Measurements from ENCODE around the gene LDB2. TPM values are rescaled to one million over a fixed set of nuclear protein-coding genes. Genes with fewer than 3 reads are reported as not detected.

Gene LDB2
- total and polyA plus RNA-seq, 4 donors = 11.0 to 128 (median 55.7) TPM

- Histone ChIP-seq H3K9me3 (ENCODE audit: control insufficient read depth, low read length) (no peaks in the 10 kb centered on the region), H3K4me3 (ENCODE audit: low read length in 2 of 2) (no peak overlapping the region), H3K27me3 (ENCODE audit: control insufficient read depth in 1 of 2, insufficient read depth in 2 of 2, low read length in 1 of 2) (no peaks in the 10 kb centered on the region), H3K36me3 (ENCODE audit: control insufficient read depth in 1 of 2, insufficient read depth in 2 of 2, low read length in 1 of 2) (no peaks in the 10 kb centered on the region), H3K4me1 (ENCODE audit: control insufficient read depth in 1 of 2, insufficient read depth in 2 of 2, low read length in 2 of 2) (no peaks in the 10 kb centered on the region), H3K27ac (ENCODE audit: low read depth in 1 of 2, low read length in 2 of 2) (no peak overlapping the region)
- intact Hi-C loops (cut with DNase I) = no loop called here
- ATAC-seq (ENCODE audit: low FRiP score) (no peak), DNase-seq (no peak)
- WGBS, 2 donors = 47 to 49% methylated on average over 6 of the region's 6 CpGs
Measured at GRCh38 chr4:16617011-16617410, 281.4 kb downstream of the LDB2 start.

DNA sequence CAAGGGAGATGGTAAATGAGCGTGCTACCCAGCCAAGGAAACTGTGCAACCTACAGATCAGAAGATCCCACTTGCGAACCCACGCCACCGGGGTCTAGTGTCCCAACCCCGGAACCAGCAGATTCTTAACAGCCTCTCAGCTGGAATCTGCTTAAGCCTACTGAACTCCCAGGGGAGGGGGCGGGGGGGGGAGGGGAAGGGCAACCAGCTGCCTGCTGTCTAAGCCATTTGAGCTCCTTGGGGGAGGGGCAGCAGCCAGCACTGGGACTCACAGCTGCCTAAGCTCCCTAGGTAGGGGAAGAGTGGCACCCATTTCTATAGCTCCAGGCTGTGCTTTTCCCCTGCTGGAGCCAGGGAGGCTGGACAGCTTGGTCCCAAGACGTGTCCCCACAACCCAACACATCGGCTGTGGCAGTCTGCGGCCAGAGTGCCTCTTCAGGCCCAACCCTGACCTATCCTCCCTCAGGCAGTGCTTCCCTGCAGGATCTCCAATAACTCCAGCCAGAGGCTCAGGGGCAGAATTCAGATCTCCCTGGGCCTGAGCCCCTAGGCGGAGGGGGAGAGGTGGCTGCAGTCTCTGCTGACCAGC is 289.2 kb downstream of the LDB2 start:
- Histone ChIP-seq H3K36me3 (ENCODE audit: control insufficient read depth in 1 of 2, insufficient read depth in 2 of 2, low read length in 1 of 2) (no peaks in the 10 kb centered on the region), H3K9me3 (ENCODE audit: control insufficient read depth, low read length) (no peaks in the 10 kb centered on the region), H3K27me3 (ENCODE audit: control insufficient read depth in 1 of 2, insufficient read depth in 2 of 2, low read length in 1 of 2) (no peaks in the 10 kb centered on the region), H3K4me1 (ENCODE audit: control insufficient read depth in 1 of 2, insufficient read depth in 2 of 2, low read length in 2 of 2) (no peaks in the 10 kb centered on the region), H3K27ac (ENCODE audit: low read depth in 1 of 2, low read length in 2 of 2) (no peak overlapping the region), H3K4me3 (ENCODE audit: low read length in 2 of 2) (no peak overlapping the region)
- 89 to 91% methylated on average over 9 to 10 of the region's 10 CpGs for WGBS, 2 donors
- DNase-seq (no peak), ATAC-seq (ENCODE audit: low FRiP score) (no peak)
- intact Hi-C loops (cut with DNase I) = no loop called here

GRCh38 chr4:16608611-16609125 is 289.8 kb downstream of the LDB2 start:
- no peaks in the 10 kb centered on the region for H3K4me1 ChIP-seq (ENCODE audit: control insufficient read depth in 1 of 2, insufficient read depth in 2 of 2, low read length in 2 of 2)
- DNase-seq (no peak), ATAC-seq (ENCODE audit: low FRiP score) (no peak)
- H3K4me3 ChIP-seq (ENCODE audit: low read length in 2 of 2) = no peak overlapping the region
- H3K9me3 ChIP-seq (ENCODE audit: control insufficient read depth, low read length) = no peaks in the 10 kb centered on the region
- intact Hi-C loops (cut with DNase I) = no loop called here
- 92 to 94% methylated on average over 16 of the region's 16 CpGs for whole genome bisulfite sequencing, 2 donors
- H3K27ac ChIP-seq (ENCODE audit: low read depth in 1 of 2, low read length in 2 of 2) = no peak overlapping the region
- no peaks in the 10 kb centered on the region for H3K36me3 ChIP-seq (ENCODE audit: control insufficient read depth in 1 of 2, insufficient read depth in 2 of 2, low read length in 1 of 2)
- no peaks in the 10 kb centered on the region for H3K27me3 ChIP-seq (ENCODE audit: control insufficient read depth in 1 of 2, insufficient read depth in 2 of 2, low read length in 1 of 2)

- ATAC-seq (ENCODE audit: low FRiP score) (peak; percentile 11), DNase-seq (no peak)
- no peak overlapping the region for H3K27ac ChIP-seq (ENCODE audit: low read depth in 1 of 2, low read length in 2 of 2)
- H3K36me3 ChIP-seq (ENCODE audit: control insufficient read depth in 1 of 2, insufficient read depth in 2 of 2, low read length in 1 of 2) = no peaks in the 10 kb centered on the region
- 40 to 46% methylated on average over 5 of the region's 5 CpGs for whole genome bisulfite sequencing, 2 donors
- no peak overlapping the region for H3K4me3 ChIP-seq (ENCODE audit: low read length in 2 of 2)
- H3K27me3 ChIP-seq (ENCODE audit: control insufficient read depth in 1 of 2, insufficient read depth in 2 of 2, low read length in 1 of 2) = no peaks in the 10 kb centered on the region
- intact Hi-C loops (cut with DNase I) = no loop called here
- H3K4me1 ChIP-seq (ENCODE audit: control insufficient read depth in 1 of 2, insufficient read depth in 2 of 2, low read length in 2 of 2) = no peaks in the 10 kb centered on the region
- H3K9me3 ChIP-seq (ENCODE audit: control insufficient read depth, low read length) = no peaks in the 10 kb centered on the region
Measured at GRCh38 chr4:16608123-16608522, 290.3 kb downstream of the LDB2 start.

- Histone ChIP-seq H3K4me1 (ENCODE audit: control insufficient read depth in 1 of 2, insufficient read depth in 2 of 2, low read length in 2 of 2) (no peaks in the 10 kb centered on the region), H3K27me3 (ENCODE audit: control insufficient read depth in 1 of 2, insufficient read depth in 2 of 2, low read length in 1 of 2) (no peaks in the 10 kb centered on the region), H3K36me3 (ENCODE audit: control insufficient read depth in 1 of 2, insufficient read depth in 2 of 2, low read length in 1 of 2) (no peaks in the 10 kb centered on the region), H3K27ac (ENCODE audit: low read depth in 1 of 2, low read length in 2 of 2) (no peak overlapping the region), H3K4me3 (ENCODE audit: low read length in 2 of 2) (no peak overlapping the region), H3K9me3 (ENCODE audit: control insufficient read depth, low read length) (no peaks in the 10 kb centered on the region)
- DNase-seq (no peak), ATAC-seq (ENCODE audit: low FRiP score) (no peak)
- 71 to 73% methylated on average over 7 of the region's 7 CpGs for WGBS, 2 donors
- intact Hi-C loops (cut with DNase I) = no loop called here
Measured at GRCh38 chr4:16607241-16608066, 291.0 kb downstream of the LDB2 start.

- WGBS, 2 donors = 52 to 66% methylated on average over 2 of the region's 2 CpGs
- DNase-seq (no peak), ATAC-seq (ENCODE audit: low FRiP score) (no peak)
- Histone ChIP-seq H3K27me3 (ENCODE audit: control insufficient read depth in 1 of 2, insufficient read depth in 2 of 2, low read length in 1 of 2) (no peaks in the 10 kb centered on the region), H3K4me3 (ENCODE audit: low read length in 2 of 2) (no peak overlapping the region), H3K4me1 (ENCODE audit: control insufficient read depth in 1 of 2, insufficient read depth in 2 of 2, low read length in 2 of 2) (no peaks in the 10 kb centered on the region), H3K27ac (ENCODE audit: low read depth in 1 of 2, low read length in 2 of 2) (no peak overlapping the region), H3K36me3 (ENCODE audit: control insufficient read depth in 1 of 2, insufficient read depth in 2 of 2, low read length in 1 of 2) (no peaks in the 10 kb centered on the region), H3K9me3 (ENCODE audit: control insufficient read depth, low read length) (no peaks in the 10 kb centered on the region)
- intact Hi-C loops (cut with DNase I) = no loop called here
Measured at GRCh38 chr4:16606691-16607090, 291.8 kb downstream of the LDB2 start.

DNA sequence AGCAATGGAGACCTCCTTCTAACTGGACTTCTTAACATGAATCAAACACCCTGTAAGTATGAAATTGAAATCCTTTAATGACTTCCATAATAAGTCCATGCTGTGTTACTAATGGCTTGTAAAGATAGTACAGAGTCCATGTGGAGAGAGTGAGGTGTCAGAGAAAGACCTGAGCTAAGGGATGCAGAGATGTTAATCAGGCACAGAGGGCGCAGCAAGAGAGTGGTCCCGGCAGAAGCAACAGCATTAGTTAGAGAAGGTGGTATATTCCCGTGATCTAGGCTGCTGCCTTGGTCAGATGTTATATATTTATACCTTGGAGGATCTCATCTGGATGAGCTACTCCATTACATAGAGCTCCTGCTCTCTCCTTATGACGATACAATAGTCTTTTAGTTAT is 295.3 kb downstream of the LDB2 start:
- intact Hi-C loops (cut with DNase I) = no loop called here
- Histone ChIP-seq H3K36me3 (ENCODE audit: control insufficient read depth in 1 of 2, insufficient read depth in 2 of 2, low read length in 1 of 2) (no peaks in the 10 kb centered on the region), H3K27me3 (ENCODE audit: control insufficient read depth in 1 of 2, insufficient read depth in 2 of 2, low read length in 1 of 2) (no peaks in the 10 kb centered on the region), H3K4me3 (ENCODE audit: low read length in 2 of 2) (no peak overlapping the region), H3K4me1 (ENCODE audit: control insufficient read depth in 1 of 2, insufficient read depth in 2 of 2, low read length in 2 of 2) (no peaks in the 10 kb centered on the region), H3K9me3 (ENCODE audit: control insufficient read depth, low read length) (no peaks in the 10 kb centered on the region), H3K27ac (ENCODE audit: low read depth in 1 of 2, low read length in 2 of 2) (no peak overlapping the region)
- 81 to 94% methylated on average over 4 of the region's 4 CpGs for WGBS, 2 donors
- ATAC-seq (ENCODE audit: low FRiP score) (no peak), DNase-seq (no peak)

GRCh38 chr4:16598597-16599206 is 299.7 kb downstream of the LDB2 start:
- Histone ChIP-seq H3K27ac (ENCODE audit: low read depth in 1 of 2, low read length in 2 of 2) (no peak overlapping the region), H3K4me3 (ENCODE audit: low read length in 2 of 2) (no peak overlapping the region), H3K36me3 (ENCODE audit: control insufficient read depth in 1 of 2, insufficient read depth in 2 of 2, low read length in 1 of 2) (no peaks in the 10 kb centered on the region), H3K27me3 (ENCODE audit: control insufficient read depth in 1 of 2, insufficient read depth in 2 of 2, low read length in 1 of 2) (no peaks in the 10 kb centered on the region), H3K9me3 (ENCODE audit: control insufficient read depth, low read length) (no peaks in the 10 kb centered on the region), H3K4me1 (ENCODE audit: control insufficient read depth in 1 of 2, insufficient read depth in 2 of 2, low read length in 2 of 2) (no peaks in the 10 kb centered on the region)
- DNase-seq (no peak), ATAC-seq (ENCODE audit: low FRiP score) (no peak)
- WGBS, 2 donors = 46 to 50% methylated on average over 7 of the region's 7 CpGs
- intact Hi-C loops (cut with DNase I) = no loop called here
